ENCODE data around the gene KRT15. TPM values are rescaled to one million over a fixed set of nuclear protein-coding genes. Genes with fewer than 3 reads are reported as not detected.

KRT15 gene
- total RNA-seq, 1 experiment from 2014 or later = 0.08 TPM

- no peaks in the 10 kb centered on the region for H3K9me3 ChIP-seq (replicated peaks)
- DNase-seq = no peak
- H3K27me3 ChIP-seq = no peaks in the 10 kb centered on the region
- no peak overlapping the region for H3K4me3 ChIP-seq
- H3K36me3 ChIP-seq = no peaks in the 10 kb centered on the region
- H3K4me1 ChIP-seq = no peaks in the 10 kb centered on the region
- H3K27ac ChIP-seq = no peak overlapping the region
Observed at GRCh38 chr17:41475421-41475820, 43.3 kb downstream of the KRT15 start.

GRCh38 chr17:41474863-41475262 is 43.8 kb downstream of the KRT15 start:
- Histone ChIP-seq H3K4me3 (no peak overlapping the region), H3K27me3 (no peaks in the 10 kb centered on the region), H3K36me3 (no peaks in the 10 kb centered on the region), H3K27ac (no peak overlapping the region), H3K9me3 (replicated peaks) (no peaks in the 10 kb centered on the region), H3K4me1 (no peaks in the 10 kb centered on the region)
- DNase-seq = no peak

GRCh38 chr17:41468346-41468745 is 50.3 kb downstream of the KRT15 start:
- no peaks in the 10 kb centered on the region for H3K9me3 ChIP-seq (replicated peaks)
- DNase-seq = no peak

GRCh38 chr17:41467561-41467960 is 51.1 kb downstream of the KRT15 start:
- no peaks in the 10 kb centered on the region for H3K9me3 ChIP-seq (replicated peaks)
- DNase-seq = no peak
- no peak overlapping the region for H3K27ac ChIP-seq
- H3K4me3 ChIP-seq = no peak overlapping the region
- no peaks in the 10 kb centered on the region for H3K36me3 ChIP-seq
- no peaks in the 10 kb centered on the region for H3K27me3 ChIP-seq
- H3K4me1 ChIP-seq = no peaks in the 10 kb centered on the region

More at GRCh38 chr17:41468346-41468745, 50.3 kb downstream of the KRT15 start:
- Histone ChIP-seq H3K27ac (no peak overlapping the region), H3K36me3 (no peaks in the 10 kb centered on the region), H3K27me3 (no peaks in the 10 kb centered on the region), H3K4me1 (no peaks in the 10 kb centered on the region), H3K4me3 (no peak overlapping the region)

- Histone ChIP-seq H3K27me3 (no peaks in the 10 kb centered on the region), H3K36me3 (no peaks in the 10 kb centered on the region), H3K27ac (no peak within 1 kb of the TSS), H3K9me3 (replicated peaks) (no peaks in the 10 kb centered on the region), H3K4me3 (no peak within 1 kb of the TSS), H3K4me1 (no peaks in the 10 kb centered on the region)
- no peak for DNase-seq
Observed at GRCh38 chr17:41466988-41467387, 51.7 kb downstream of the KRT15 start, which contains the start of gene KRT32. KRT32 (minus strand) TSS chr17:41467386; CDS start chr17:41467325, 61 bp downstream.

GRCh38 chr17:41464682-41465081 is 54.0 kb downstream of the KRT15 start:
- no peaks in the 10 kb centered on the region for H3K4me1 ChIP-seq
- H3K27ac ChIP-seq = no peak overlapping the region
- no peaks in the 10 kb centered on the region for H3K36me3 ChIP-seq
- no peaks in the 10 kb centered on the region for H3K27me3 ChIP-seq
- no peak for DNase-seq
- H3K4me3 ChIP-seq = no peak overlapping the region
- H3K9me3 ChIP-seq (replicated peaks) = no peaks in the 10 kb centered on the region

GRCh38 chr17:41464173-41464572 is 54.5 kb downstream of the KRT15 start:
- no peaks in the 10 kb centered on the region for H3K27me3 ChIP-seq
- H3K36me3 ChIP-seq = no peaks in the 10 kb centered on the region
- H3K4me1 ChIP-seq = no peaks in the 10 kb centered on the region
- DNase-seq = no peak
- no peak overlapping the region for H3K4me3 ChIP-seq
- no peak overlapping the region for H3K27ac ChIP-seq
- no peaks in the 10 kb centered on the region for H3K9me3 ChIP-seq (replicated peaks)

GRCh38 chr17:41463746-41464145 is 54.9 kb downstream of the KRT15 start:
- DNase-seq = no peak
- no peak overlapping the region for H3K27ac ChIP-seq
- H3K4me1 ChIP-seq = no peaks in the 10 kb centered on the region
- no peaks in the 10 kb centered on the region for H3K36me3 ChIP-seq
- no peak overlapping the region for H3K4me3 ChIP-seq
- H3K9me3 ChIP-seq (replicated peaks) = no peaks in the 10 kb centered on the region
- no peaks in the 10 kb centered on the region for H3K27me3 ChIP-seq

Other genes starting within 250 kb of the KRT15 start
- not detected in 2 replicates for gene KRTAP9-7, start 243.2 kb downstream of the KRT15 start, total RNA-seq (2014; rRNA removed; shearing (Covaris generic))
- gene KRTAP29-1, start 216.0 kb downstream of the KRT15 start, total RNA-seq (2014; rRNA removed; shearing (Covaris generic)) = not detected in 2 replicates
- gene KRTAP16-1, start 209.6 kb downstream of the KRT15 start, total RNA-seq (2014; rRNA removed; shearing (Covaris generic)) = not detected in 2 replicates
- gene KRTAP17-1, start 203.2 kb downstream of the KRT15 start, total RNA-seq (2014; rRNA removed; shearing (Covaris generic)) = not detected in 2 replicates
- gene KRT33A, start 168.1 kb downstream of the KRT15 start, total RNA-seq (2014; rRNA removed; shearing (Covaris generic)) = not detected in 2 replicates
- gene KRT33B, start 149.1 kb downstream of the KRT15 start, total RNA-seq (2014; rRNA removed; shearing (Covaris generic)) = not detected in 2 replicates
- gene KRT34, start 136.6 kb downstream of the KRT15 start, total RNA-seq (2014; rRNA removed; shearing (Covaris generic)) = 0.08 TPM in 1 of 2 replicates, not detected in the other
- gene KRT31, start 121.3 kb downstream of the KRT15 start, total RNA-seq (2014; rRNA removed; shearing (Covaris generic)) = 0.08 TPM in 1 of 2 replicates, not detected in the other
- gene KRT37, start 94.3 kb downstream of the KRT15 start, total RNA-seq (2014; rRNA removed; shearing (Covaris generic)) = not detected in 2 replicates
- gene KRT38, start 77.9 kb downstream of the KRT15 start, total RNA-seq (2014; rRNA removed; shearing (Covaris generic)) = not detected in 2 replicates
- not detected in 2 replicates for gene KRT32, start 51.5 kb downstream of the KRT15 start, total RNA-seq (2014; rRNA removed; shearing (Covaris generic))
- gene KRT35, start 37.7 kb downstream of the KRT15 start, total RNA-seq (2014; rRNA removed; shearing (Covaris generic)) = not detected in 2 replicates
- not detected in 2 replicates for gene KRT36, start 29.0 kb downstream of the KRT15 start, total RNA-seq (2014; rRNA removed; shearing (Covaris generic))
- 0.30 TPM in 1 of 2 replicates, not detected in the other for gene KRT13, start 13.3 kb downstream of the KRT15 start, total RNA-seq (2014; rRNA removed; shearing (Covaris generic))
- 0.25 TPM in 1 of 2 replicates, not detected in the other for gene KRT19, start 9.4 kb upstream of the KRT15 start, total RNA-seq (2014; rRNA removed; shearing (Covaris generic))
- gene KRT9, start 53.2 kb upstream of the KRT15 start, total RNA-seq (2014; rRNA removed; shearing (Covaris generic)) = not detected in 2 replicates
- not detected in 2 replicates for gene KRT14, start 68.0 kb upstream of the KRT15 start, total RNA-seq (2014; rRNA removed; shearing (Covaris generic))
- 0.08 TPM in 1 of 2 replicates, not detected in the other for gene KRT16, start 93.9 kb upstream of the KRT15 start, total RNA-seq (2014; rRNA removed; shearing (Covaris generic))
- gene KRT17, start 105.7 kb upstream of the KRT15 start, total RNA-seq (2014; rRNA removed; shearing (Covaris generic)) = 134 and 149 TPM in 2 replicates
- gene EIF1, start 170.0 kb upstream of the KRT15 start, total RNA-seq (2014; rRNA removed; shearing (Covaris generic)) = 107 and 142 TPM in 2 replicates
- not detected in 2 replicates for gene GAST, start 193.4 kb upstream of the KRT15 start, total RNA-seq (2014; rRNA removed; shearing (Covaris generic))
- 0.08 and 0.10 TPM in 2 replicates for gene HAP1, start 215.8 kb upstream of the KRT15 start, total RNA-seq (2014; rRNA removed; shearing (Covaris generic))

All from SJCRH30 (cell line).